ENCODE data around the gene PIEZO1.
"Not testable (repeated sequence)": the region's sequence is repeated elsewhere in the genome, so short reads cannot be mapped to it uniquely, and the experiment has no call there.

PIEZO1 gene

DNA sequence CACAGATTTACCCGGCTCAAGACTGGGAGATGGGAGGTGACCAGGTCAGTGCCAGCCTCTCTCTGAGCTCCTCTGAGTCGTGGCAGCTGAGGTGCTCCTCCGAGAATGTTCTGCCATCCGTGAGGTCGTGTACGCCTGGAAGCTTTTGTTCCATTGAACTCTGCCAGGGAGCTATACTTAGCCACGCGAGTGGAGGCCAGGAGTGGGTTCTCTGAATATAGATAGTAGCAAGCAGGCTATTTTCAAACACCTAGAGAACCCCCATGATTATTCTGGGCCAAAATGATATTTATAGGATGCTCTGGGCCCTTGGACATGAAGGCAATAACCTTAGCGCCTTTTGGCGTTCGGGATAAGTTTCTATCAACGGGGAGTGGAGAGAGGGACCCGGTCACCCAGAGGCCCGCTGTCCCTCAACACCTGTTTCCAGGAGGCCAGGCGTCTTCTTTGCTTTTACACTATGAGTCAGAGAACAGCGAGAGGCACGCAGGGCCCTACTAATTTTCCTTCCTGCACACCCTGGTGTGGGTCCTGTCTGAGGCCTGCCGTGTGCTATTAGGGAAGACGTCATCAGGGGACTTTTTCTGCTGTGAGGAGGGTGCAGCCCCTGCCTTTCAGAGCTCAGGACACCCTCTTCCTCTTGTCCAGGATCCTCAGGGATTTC is 111.2 kb downstream of the PIEZO1 start:
- DNase-seq (ENCODE audit: low spot score) (no peak), FAIRE-seq (no peak)

DNA sequence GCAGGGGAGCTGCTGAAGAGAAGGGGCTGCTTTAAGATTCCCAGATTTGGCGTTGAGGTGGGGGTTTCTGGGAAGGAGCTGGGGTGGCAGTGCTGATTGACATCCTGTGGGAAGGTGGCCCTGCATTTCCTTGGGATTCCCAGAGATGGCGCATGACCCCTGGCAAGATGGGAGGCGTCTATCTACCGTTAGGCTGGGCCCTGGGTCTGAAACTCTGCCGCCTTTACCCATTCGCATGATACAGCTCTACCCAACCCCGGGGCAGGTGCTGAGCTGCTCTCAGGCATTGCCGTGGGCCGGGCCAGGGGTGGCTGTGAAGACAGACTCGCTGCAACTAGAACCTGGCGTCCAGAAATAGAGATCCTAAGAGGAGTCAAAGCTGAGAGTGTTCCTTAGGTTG is 112.2 kb downstream of the PIEZO1 start:
- FAIRE-seq, result no peak
- no peak for DNase-seq (ENCODE audit: low spot score)

DNA sequence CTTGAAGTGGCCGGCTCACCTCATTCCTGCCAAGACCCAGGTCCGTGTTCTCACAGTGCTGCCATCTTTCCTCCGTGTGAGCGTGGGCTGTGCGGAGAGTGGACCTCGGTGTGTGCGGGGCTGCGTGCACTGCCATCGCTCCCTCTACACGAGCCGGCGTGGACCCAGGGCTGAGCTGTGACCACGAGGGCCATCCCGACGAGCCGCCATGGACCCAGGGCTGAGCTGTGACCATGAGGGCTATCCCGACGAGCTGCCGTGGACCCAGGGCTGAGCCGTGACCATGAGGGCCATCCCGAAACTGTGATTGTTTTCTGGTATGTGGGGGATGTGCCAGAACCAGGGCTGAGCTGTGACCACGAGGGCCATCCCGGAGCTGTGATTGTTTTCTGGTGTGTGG is 113.2 kb downstream of the PIEZO1 start:
- FAIRE-seq, result no peak
- no peak for DNase-seq (ENCODE audit: low spot score)

- DNase-seq (ENCODE audit: low spot score) (no peak), FAIRE-seq (no peak)
These were observed 115.0 kb downstream of the PIEZO1 start for GRCh38 chr16:88669980-88670379.

- not testable (repeated sequence) for DNase-seq (ENCODE audit: low spot score); FAIRE-seq
These were observed 115.5 kb downstream of the PIEZO1 start for GRCh38 chr16:88669493-88669892.

GRCh38 chr16:88667461-88667860 is 117.6 kb downstream of the PIEZO1 start:
- FAIRE-seq (no peak), DNase-seq (ENCODE audit: low spot score) (no peak)

- no peak for FAIRE-seq
- DNase-seq (ENCODE audit: low spot score), result no peak
These were observed 119.5 kb downstream of the PIEZO1 start for GRCh38 chr16:88665570-88665969.

Measured in RCC 7860 (cell line).